A549 (cell line): ENCODE measurements around the gene IRF2BPL. TPM values are rescaled to one million over a fixed set of nuclear protein-coding genes. Genes with fewer than 3 reads are reported as not detected.

ENCODE experiments used
- ATAC-seq, 2 experiments: fragments of 200-7000 bp in 1 of 2; fragments of >200 bp in 1 of 2; cut with Nextera tagmentation in 1 of 2; cut with Tn5 transposase in 1 of 2; 3 replicates each; pipeline versions ENCODE4 v1.8.0 to v1.9.1; 2018 to 2020; ENCODE audit warnings: mild to moderate bottlenecking in 1 of 2, moderate library complexity in 1 of 2
- CTCF ChIA-PET: fragments of 300-600 bp; sonication (Branson Sonifier 250); formaldehyde crosslinking; extraction: SDS; loops from one replicate; lab custom pipeline; 2021; ENCODE audit warnings: antibody characterized with exemption, inconsistent platforms; lab: Yijun Ruan, JAX
- POLR2A ChIA-PET: fragments of 350-600 bp; formaldehyde crosslinking; extraction: SDS; loops from one replicate; lab custom pipeline; 2021; ENCODE audit warnings: antibody characterized with exemption, inconsistent platforms; lab: Yijun Ruan, JAX
- DNase-seq, 2 experiments: peaks; one replicate each; pipeline versions ENCODE4 v3.0.0 to v3.0.0-alpha.2; 2011 to 2016; ENCODE audit warnings: low read depth in 1 of 2, low spot score in 1 of 2
- FAIRE-seq: peaks from 2 replicates; lab custom pipeline; 2011; peaks lifted over from hg19 to GRCh38; lab: Jason Lieb, UNC
- H3K27ac ChIP-seq, 2 experiments: fragments of >200 bp; sonication (Bioruptor Twin); formaldehyde crosslinking; 3 replicates each; pipeline ENCODE4 v1.5.1; 2016 to 2017
- H3K4me1 ChIP-seq: fragments of >200 bp; sonication (Bioruptor Twin); formaldehyde crosslinking; 3 replicates; pipeline ENCODE4 v1.6.1; 2016
- H3K4me2 ChIP-seq: fragments of >200 bp; sonication (Bioruptor Twin); formaldehyde crosslinking; 3 replicates; pipeline ENCODE4 v1.6.1; 2016
- H3K4me3 ChIP-seq: fragments of >200 bp; sonication (Bioruptor Twin); formaldehyde crosslinking; 3 replicates; pipeline ENCODE4 v1.5.1; 2016
- H3K9me3 ChIP-seq: fragments of >200 bp; sonication (Bioruptor Twin); formaldehyde crosslinking; 3 replicates; pipeline ENCODE4 v1.6.1; 2016
- BCL3 ChIP-seq: fragments of >200 bp; sonication (Bioruptor Twin); formaldehyde crosslinking; IDR thresholded peaks from 3 replicates; pipeline ENCODE4 v1.6.1; 2016
- BHLHE40 ChIP-seq: IDR thresholded peaks from 2 replicates; pipeline ENCODE4 v1.6.1; 2012; ENCODE audit warnings: low read depth, low read length, inconsistent platforms
- CHD2 ChIP-seq: fragments of 150-350 bp; IDR thresholded peaks from 2 replicates; pipeline ENCODE4 v1.6.1; 2014; ENCODE audit warnings: low read length; ENCODE audit not compliant: partially characterized antibody
- GATA3 ChIP-seq: IDR thresholded peaks from 2 replicates; pipeline ENCODE4 v1.6.1; 2012; ENCODE audit warnings: borderline replicate concordance
- HOXB13 ChIP-seq: fragments of 250-450 bp; sonication (Bioruptor Pico); IDR thresholded peaks from 2 replicates; pipeline ENCODE4 v1.5.0; 2020; ENCODE audit warnings: low read depth, mild to moderate bottlenecking, moderate library complexity
- KDM5A ChIP-seq: fragments of 200-600 bp; sonication (generic); IDR thresholded peaks from 2 replicates; pipeline ENCODE4 v1.6.1; 2016; ENCODE audit warnings: antibody characterized with exemption, mild to moderate bottlenecking
- NPAS2 ChIP-seq: fragments of 250-450 bp; sonication (Bioruptor Pico); IDR thresholded peaks from 2 replicates; pipeline ENCODE4 v1.8.0; 2022; ENCODE audit warnings: mild to moderate bottlenecking, moderate library complexity, borderline replicate concordance
- NR3C1 ChIP-seq: fragments of >200 bp; sonication (Bioruptor Twin); formaldehyde crosslinking; IDR thresholded peaks from 3 replicates; pipeline ENCODE4 v1.6.1; 2017
- RAD21 ChIP-seq, 2 experiments: fragments of >200 bp in 1 of 2; sonication (Bioruptor Twin) in 1 of 2; formaldehyde crosslinking in 1 of 2; IDR thresholded peaks in 1 of 2; conservative IDR thresholded peaks in 1 of 2; 2 replicates in 1 of 2; 3 replicates in 1 of 2; pipeline ENCODE4 v1.6.1; 2012 to 2018; ENCODE audit warnings: inconsistent platforms in 1 of 2
- RARB ChIP-seq: fragments of 250-450 bp; sonication (Bioruptor Pico); IDR thresholded peaks from 2 replicates; pipeline ENCODE4 v1.8.0; 2021; ENCODE audit warnings: mild to moderate bottlenecking, moderate library complexity
- RCOR1 ChIP-seq: fragments of 150-350 bp; IDR thresholded peaks from 2 replicates; pipeline ENCODE4 v1.6.1; 2014; ENCODE audit warnings: antibody characterized with exemption, low read length, low read depth
- RFX5 ChIP-seq: fragments of 450-650 bp; IDR thresholded peaks from 2 replicates; pipeline ENCODE4 v1.7.1; 2014; ENCODE audit warnings: antibody characterized with exemption, mild to moderate bottlenecking, moderate library complexity
- SMC3 ChIP-seq: fragments of >200 bp; sonication (Bioruptor Twin); formaldehyde crosslinking; IDR thresholded peaks from 3 replicates; pipeline ENCODE4 v1.6.1; 2018; ENCODE audit warnings: inconsistent platforms
- TFCP2L1 ChIP-seq: fragments of 250-450 bp; sonication (Bioruptor Pico); IDR thresholded peaks from 2 replicates; pipeline ENCODE4 v1.5.0; 2021; ENCODE audit warnings: mild to moderate bottlenecking
- ZC3H11A ChIP-seq: fragments of 450-650 bp; IDR thresholded peaks from 2 replicates; pipeline ENCODE4 v1.6.1; 2014; ENCODE audit warnings: antibody characterized with exemption, mild to moderate bottlenecking
- WGBS: methylation state at CpG from one replicate; pipeline ENCODE4 v1.1.6; 2017; ENCODE audit errors: missing lambda C conversion rate; 5-methylcytosine and 5-hydroxymethylcytosine counted together
- polyA plus RNA-seq, 4 experiments: library from polyadenylated mRNA; depleted of rRNA in 3 of 4; stranded (reverse); fragments of >200 nt; fragmentation: RNase III in 1 of 4; extraction: RNeasy Plus Mini Kit Qiagen cat#74134 plus additional on column Dnase treatment in 1 of 4; gene quantifications; 2 replicates in 3 of 4; 3 replicates in 1 of 4; pipeline ENCODE4 v1.2.3, GENCODE V29; 2011 to 2017
- TF ChIP-seq, protein P1 (sequence below): IDR thresholded peaks from 2 replicates; pipeline ENCODE4 v1.6.1; 2012
- TF ChIP-seq, protein P2 (sequence below): fragments of 250-450 bp; sonication (Bioruptor Pico); IDR thresholded peaks from 2 replicates; pipeline ENCODE4 v1.5.0; 2021; ENCODE audit warnings: mild to moderate bottlenecking, moderate library complexity, borderline replicate concordance

The IRF2BPL gene
- polyA plus RNA-seq, 2 of the 4 experiments (the other 2 are of a cell fraction) = 18.1 to 28.3 TPM

DNA sequence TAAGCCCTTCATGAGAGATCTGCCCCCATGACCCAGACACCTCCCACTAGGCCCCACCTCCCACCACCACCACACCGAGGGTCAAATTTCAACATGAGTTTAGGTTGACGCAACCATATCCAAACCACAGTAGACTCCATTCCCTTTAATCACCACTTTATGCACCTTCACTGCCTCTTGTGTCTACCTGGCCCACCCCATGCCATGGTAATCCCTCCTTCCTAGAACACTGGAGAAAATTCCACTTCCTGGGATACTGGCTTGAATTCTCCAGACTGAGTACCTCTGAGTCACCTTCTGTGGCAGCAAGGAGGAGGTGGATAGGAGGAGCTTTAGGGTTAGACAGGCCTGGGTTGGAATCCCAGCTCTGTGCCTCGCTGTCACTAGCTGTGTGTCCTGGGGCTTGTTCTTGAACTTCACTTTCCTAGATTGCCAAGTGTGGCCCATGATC is 43.5 kb upstream of the IRF2BPL start (continued):
- TF ChIP-seq NPAS2 (CRISPR knock-in tag) = no peak

DNA sequence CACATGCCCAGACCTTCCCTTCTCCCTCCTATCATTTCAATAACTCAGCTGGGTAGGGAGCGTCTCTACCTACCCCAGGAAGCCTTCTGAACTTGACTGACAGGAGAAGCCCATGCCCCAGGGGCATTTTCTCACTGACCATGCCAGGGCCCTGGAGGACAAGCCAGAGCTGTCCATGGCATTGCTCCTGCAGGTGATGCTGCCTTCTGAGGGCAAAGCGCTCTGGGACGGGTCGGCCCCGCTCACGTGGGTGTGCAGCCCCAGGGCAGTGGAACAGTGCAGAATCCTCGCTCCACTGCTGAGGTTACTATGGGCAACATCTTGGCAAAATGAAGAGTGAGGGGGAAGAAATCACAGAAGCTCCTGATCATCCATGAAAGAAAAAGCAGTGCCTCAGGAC is 41.0 kb upstream of the IRF2BPL start:
- DNase-seq (no peak), FAIRE-seq (no peak), ATAC-seq (no peak)
- CTCF ChIA-PET = interaction anchor here (0.7 to 34.2 kb wide), 33 partner anchors 7 to 263 kb away, joined by 3 to 1600 read pairs (median 11); partner anchors contain the start of gene IRF2BPL
- Histone ChIP-seq H3K4me1 (peaks cover 35% of the 10 kb centered on the region), H3K4me3 (no peak overlapping the region), H3K4me2 (no peak overlapping the region), H3K27ac (peak overlapping the region in 1 of 2 experiments; percentile 76; a peak in 4 of 6 replicates), H3K9me3 (no peaks in the 10 kb centered on the region)
- 87% methylated on average over 7 of the region's 7 CpGs for WGBS
- POLR2A ChIA-PET = interaction anchor here (0.8 to 3.1 kb wide), 6 partner anchors 36 to 194 kb away, joined by 3 to 21 read pairs (median 8); partner anchors contain the start of gene IRF2BPL
- TF ChIP-seq BHLHE40 = no peak
- TF ChIP-seq HOXB13 (CRISPR knock-in tag) = no peak
- TF ChIP-seq NPAS2 (CRISPR knock-in tag) = no peak
- TF ChIP-seq RCOR1 = no peak
- no peak for TF ChIP-seq ZC3H11A
- no peak for TF ChIP-seq SMC3
- no peak for TF ChIP-seq KDM5A
- TF ChIP-seq CHD2 = no peak
- TF ChIP-seq, protein P1, sequence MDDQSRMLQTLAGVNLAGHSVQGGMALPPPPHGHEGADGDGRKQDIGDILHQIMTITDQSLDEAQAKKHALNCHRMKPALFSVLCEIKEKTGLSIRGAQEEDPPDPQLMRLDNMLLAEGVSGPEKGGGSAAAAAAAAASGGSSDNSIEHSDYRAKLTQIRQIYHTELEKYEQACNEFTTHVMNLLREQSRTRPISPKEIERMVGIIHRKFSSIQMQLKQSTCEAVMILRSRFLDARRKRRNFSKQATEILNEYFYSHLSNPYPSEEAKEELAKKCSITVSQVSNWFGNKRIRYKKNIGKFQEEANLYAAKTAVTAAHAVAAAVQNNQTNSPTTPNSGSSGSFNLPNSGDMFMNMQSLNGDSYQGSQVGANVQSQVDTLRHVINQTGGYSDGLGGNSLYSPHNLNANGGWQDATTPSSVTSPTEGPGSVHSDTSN = no peak
- TF ChIP-seq RAD21 (conservative IDR thresholded peaks at IDR 0.05 in 1 of 2, IDR thresholded peaks at IDR 0.05 in 1 of 2) = no peak
- TF ChIP-seq, protein P2, sequence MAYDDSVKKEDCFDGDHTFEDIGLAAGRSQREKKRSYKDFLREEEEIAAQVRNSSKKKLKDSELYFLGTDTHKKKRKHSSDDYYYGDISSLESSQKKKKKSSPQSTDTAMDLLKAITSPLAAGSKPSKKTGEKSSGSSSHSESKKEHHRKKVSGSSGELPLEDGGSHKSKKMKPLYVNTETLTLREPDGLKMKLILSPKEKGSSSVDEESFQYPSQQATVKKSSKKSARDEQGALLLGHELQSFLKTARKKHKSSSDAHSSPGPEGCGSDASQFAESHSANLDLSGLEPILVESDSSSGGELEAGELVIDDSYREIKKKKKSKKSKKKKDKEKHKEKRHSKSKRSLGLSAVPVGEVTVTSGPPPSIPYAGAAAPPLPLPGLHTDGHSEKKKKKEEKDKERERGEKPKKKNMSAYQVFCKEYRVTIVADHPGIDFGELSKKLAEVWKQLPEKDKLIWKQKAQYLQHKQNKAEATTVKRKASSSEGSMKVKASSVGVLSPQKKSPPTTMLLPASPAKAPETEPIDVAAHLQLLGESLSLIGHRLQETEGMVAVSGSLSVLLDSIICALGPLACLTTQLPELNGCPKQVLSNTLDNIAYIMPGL = no peak
- no peak for TF ChIP-seq TFCP2L1 (CRISPR knock-in tag)
- TF ChIP-seq RFX5 = no peak
- TF ChIP-seq RARB (CRISPR knock-in tag) = no peak
- no peak for TF ChIP-seq BCL3
- TF ChIP-seq NR3C1 = no peak

DNA sequence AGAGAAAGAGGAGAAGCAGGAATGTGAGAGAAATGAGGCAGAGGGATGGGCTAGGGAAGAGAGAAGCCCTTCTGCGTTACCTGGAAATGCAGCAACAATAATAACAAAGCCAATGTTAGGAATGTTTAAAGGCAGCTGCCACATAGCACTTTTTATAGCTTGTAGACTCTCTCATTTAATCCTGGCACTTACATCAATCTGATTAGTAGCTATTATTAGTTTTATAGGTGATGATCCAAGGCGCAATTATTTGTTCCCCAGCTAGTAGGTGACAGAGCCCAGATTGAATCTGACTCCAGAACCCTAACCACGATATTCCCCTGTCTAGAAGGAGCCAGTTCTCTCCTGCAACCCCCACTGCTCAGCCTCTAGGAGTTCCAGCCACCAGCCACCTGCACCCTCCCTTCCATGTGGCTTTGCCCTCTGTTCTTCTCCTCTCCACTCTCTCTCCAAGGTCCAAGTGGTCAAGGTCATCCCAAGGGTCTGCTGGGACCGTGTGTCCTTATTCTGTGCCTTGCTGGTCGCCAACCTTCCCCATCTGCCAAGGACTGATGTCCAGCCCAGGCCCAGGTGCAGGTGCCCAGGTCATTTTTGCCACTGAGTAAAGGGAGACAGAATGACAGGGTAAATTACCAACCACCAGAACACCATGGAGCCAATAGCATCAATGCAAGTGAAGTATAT is 40.2 kb upstream of the IRF2BPL start:
- ATAC-seq (peak in 1 of 2 experiments; percentile 10; a peak in 3 of 6 replicates), FAIRE-seq (no peak), DNase-seq (no peak)
- H3K4me2 ChIP-seq = 0 out of 3 replicates have a peak overlapping the region, but pooled peaks have one; percentile 14
- TF ChIP-seq GATA3 (no peak), RAD21 (conservative IDR thresholded peaks at IDR 0.05 in 1 of 2, IDR thresholded peaks at IDR 0.05 in 1 of 2) (peak in 1 of 2 experiments; percentile 3; a peak in 1 of 5 replicates)
- peak overlapping the region; percentile 73 to 87 for H3K27ac ChIP-seq
- WGBS = 35% methylated on average over 5 of the region's 5 CpGs
- no peaks in the 10 kb centered on the region for H3K9me3 ChIP-seq
- POLR2A ChIA-PET = interaction anchor here (0.5 to 2.8 kb wide), 6 partner anchors 36 to 193 kb away, joined by 3 to 21 read pairs (median 4); partner anchors contain the start of gene IRF2BPL
- H3K4me1 ChIP-seq = peaks cover 35% of the 10 kb centered on the region
- no peak overlapping the region for H3K4me3 ChIP-seq
- CTCF ChIA-PET = interaction anchor here (0.6 to 34.2 kb wide), 36 partner anchors 8 to 232 kb away, joined by 3 to 1600 read pairs (median 5); partner anchors contain the start of genes CIPC and IRF2BPL
